Hepatocyte (in vitro differentiated cells): ENCODE results near the gene SRSF7. TPM values are rescaled to one million over a fixed set of nuclear protein-coding genes. Genes with fewer than 3 reads are reported as not detected.

Source experiments
- DNase-seq: peaks from one replicate; pipeline ENCODE4 v3.0.0-alpha.2; 2016; ENCODE audit warnings: low spot score
- H2AFZ ChIP-seq: fragments of 200-600 bp; sonication (generic); 2 replicates; pipeline ENCODE4 v1.6.0; 2016; ENCODE audit warnings: antibody characterized with exemption, mild to moderate bottlenecking
- H3K27ac ChIP-seq: fragments of 200-600 bp; sonication (generic); 2 replicates; pipeline ENCODE4 v1.5.1; 2016; ENCODE audit warnings: mild to moderate bottlenecking
- H3K27me3 ChIP-seq: fragments of 200-600 bp; sonication (generic); 2 replicates; pipeline ENCODE4 v1.6.1; 2016
- H3K36me3 ChIP-seq: fragments of 200-600 bp; sonication (generic); replicated peaks from 2 replicates; pipeline ENCODE4 v1.5.1; 2016; ENCODE audit warnings: low read depth; ENCODE audit not compliant: insufficient read depth
- H3K4me1 ChIP-seq: fragments of 200-600 bp; sonication (generic); 2 replicates; pipeline ENCODE4 v1.5.1; 2016; ENCODE audit warnings: mild to moderate bottlenecking, moderate library complexity; ENCODE audit not compliant: insufficient read depth
- H3K4me2 ChIP-seq: fragments of 200-600 bp; sonication (generic); 2 replicates; pipeline ENCODE4 v1.6.0; 2016
- H3K4me3 ChIP-seq: fragments of 200-600 bp; sonication (generic); 2 replicates; pipeline ENCODE4 v1.5.1; 2016; ENCODE audit warnings: mild to moderate bottlenecking
- H3K79me2 ChIP-seq: fragments of 200-600 bp; sonication (generic); 2 replicates; pipeline ENCODE4 v1.6.0; 2017; ENCODE audit warnings: mild to moderate bottlenecking
- H3K9me2 ChIP-seq: fragments of 200-600 bp; sonication (generic); replicated peaks from 2 replicates; pipeline ENCODE4 v1.6.0; 2017; ENCODE audit warnings: mild to moderate bottlenecking; ENCODE audit not compliant: insufficient read depth
- H3K9me3 ChIP-seq: fragments of 200-600 bp; sonication (generic); 2 replicates; pipeline ENCODE4 v1.5.1; 2016; ENCODE audit warnings: low read depth, mild to moderate bottlenecking
- H4K20me1 ChIP-seq: fragments of 200-600 bp; sonication (generic); 2 replicates; pipeline ENCODE4 v1.6.0; 2016; ENCODE audit warnings: mild to moderate bottlenecking; ENCODE audit not compliant: insufficient read depth, poor library complexity, severe bottlenecking
- EZH2 ChIP-seq: fragments of 200-600 bp; sonication (generic); IDR thresholded peaks from 2 replicates; pipeline ENCODE4 v1.6.1; 2016; ENCODE audit warnings: antibody characterized with exemption, mild to moderate bottlenecking, borderline replicate concordance
- EZH2phosphoT487 ChIP-seq: fragments of 200-600 bp; sonication (generic); IDR thresholded peaks from one replicate; pipeline ENCODE4 v1.6.1; 2018; ENCODE audit warnings: antibody characterized with exemption, mild to moderate bottlenecking, low read depth, moderate library complexity; ENCODE audit not compliant: unreplicated experiment, severe bottlenecking
- WGBS: methylation state at CpG from one replicate; pipeline ENCODE4 v1.1.6; 2016; ENCODE audit warnings: low lambda C conversion rate; ENCODE audit errors: missing lambda C conversion rate; 5-methylcytosine and 5-hydroxymethylcytosine counted together
- polyA plus RNA-seq: library from polyadenylated mRNA; unstranded; fragments of >200 nt; fragmentation: Nextera tagmentation; extraction: Ambion mirVana; gene quantifications from 2 replicates; pipeline ENCODE4 v1.2.1, GENCODE V29; 2016
- total RNA-seq: library from RNA; depleted of rRNA; stranded (reverse); fragments of >200 nt; gene quantifications from 2 replicates; pipeline ENCODE4 v1.2.3, GENCODE V29; 2014
- TF ChIP-seq, protein P1 (sequence below): fragments of 200-600 bp; sonication (generic); IDR thresholded peaks from 2 replicates; pipeline ENCODE4 v1.5.1; 2016; ENCODE audit warnings: antibody characterized with exemption, mild to moderate bottlenecking; ENCODE audit not compliant: poor library complexity

SRSF7 gene
- total and polyA plus RNA-seq, 2 experiments from 2014 or later: 113 to 147 TPM

DNA sequence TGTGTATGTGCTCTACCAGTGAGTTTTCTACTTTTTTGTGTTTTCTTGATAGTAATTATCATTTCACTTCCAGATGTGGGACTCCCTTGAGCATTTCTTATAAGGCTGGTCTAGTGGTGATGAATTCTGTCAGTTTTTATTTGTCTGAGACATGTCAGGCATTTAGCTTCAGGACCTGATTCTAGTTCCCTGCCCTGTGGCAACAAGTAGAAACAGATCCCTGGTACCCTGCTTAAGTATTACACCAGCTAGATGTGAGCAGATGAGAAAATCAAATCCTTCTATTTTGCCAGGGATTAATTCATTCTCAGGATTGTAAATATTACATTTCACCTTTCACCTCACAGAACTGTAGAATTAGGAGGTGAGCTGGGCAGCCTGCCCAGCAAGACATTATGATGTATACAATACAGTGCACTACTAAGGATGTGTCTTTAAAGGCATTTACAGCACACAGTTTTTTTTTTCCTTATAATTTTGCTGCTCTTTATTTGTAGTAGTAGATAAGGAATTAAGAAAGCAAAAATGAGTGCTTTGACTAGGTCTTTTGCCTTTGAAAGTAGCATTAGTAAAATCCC lies 50.2 kb downstream of the SRSF7 start:
- no peak overlapping the region for H3K4me3 ChIP-seq
- H3K27me3 ChIP-seq: no peaks in the 10 kb centered on the region
- H3K9me3 ChIP-seq: no peaks in the 10 kb centered on the region
- H3K79me2 ChIP-seq: peaks cover 13% of the 10 kb centered on the region
- no peak overlapping the region for H2AFZ ChIP-seq
- no peak for DNase-seq
- H3K36me3 ChIP-seq: no peaks in the 10 kb centered on the region
- H3K27ac ChIP-seq: peak overlapping the region; percentile 59
- no peak overlapping the region for H3K4me2 ChIP-seq
- no peak for TF ChIP-seq EZH2
- TF ChIP-seq EZH2phosphoT487: no peak
- TF ChIP-seq, protein P1, sequence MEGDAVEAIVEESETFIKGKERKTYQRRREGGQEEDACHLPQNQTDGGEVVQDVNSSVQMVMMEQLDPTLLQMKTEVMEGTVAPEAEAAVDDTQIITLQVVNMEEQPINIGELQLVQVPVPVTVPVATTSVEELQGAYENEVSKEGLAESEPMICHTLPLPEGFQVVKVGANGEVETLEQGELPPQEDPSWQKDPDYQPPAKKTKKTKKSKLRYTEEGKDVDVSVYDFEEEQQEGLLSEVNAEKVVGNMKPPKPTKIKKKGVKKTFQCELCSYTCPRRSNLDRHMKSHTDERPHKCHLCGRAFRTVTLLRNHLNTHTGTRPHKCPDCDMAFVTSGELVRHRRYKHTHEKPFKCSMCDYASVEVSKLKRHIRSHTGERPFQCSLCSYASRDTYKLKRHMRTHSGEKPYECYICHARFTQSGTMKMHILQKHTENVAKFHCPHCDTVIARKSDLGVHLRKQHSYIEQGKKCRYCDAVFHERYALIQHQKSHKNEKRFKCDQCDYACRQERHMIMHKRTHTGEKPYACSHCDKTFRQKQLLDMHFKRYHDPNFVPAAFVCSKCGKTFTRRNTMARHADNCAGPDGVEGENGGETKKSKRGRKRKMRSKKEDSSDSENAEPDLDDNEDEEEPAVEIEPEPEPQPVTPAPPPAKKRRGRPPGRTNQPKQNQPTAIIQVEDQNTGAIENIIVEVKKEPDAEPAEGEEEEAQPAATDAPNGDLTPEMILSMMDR: no peak
- no peaks in the 10 kb centered on the region for H4K20me1 ChIP-seq
- peaks cover 27% of the 10 kb centered on the region for H3K4me1 ChIP-seq
- H3K9me2 ChIP-seq: no peaks in the 10 kb centered on the region

DNA sequence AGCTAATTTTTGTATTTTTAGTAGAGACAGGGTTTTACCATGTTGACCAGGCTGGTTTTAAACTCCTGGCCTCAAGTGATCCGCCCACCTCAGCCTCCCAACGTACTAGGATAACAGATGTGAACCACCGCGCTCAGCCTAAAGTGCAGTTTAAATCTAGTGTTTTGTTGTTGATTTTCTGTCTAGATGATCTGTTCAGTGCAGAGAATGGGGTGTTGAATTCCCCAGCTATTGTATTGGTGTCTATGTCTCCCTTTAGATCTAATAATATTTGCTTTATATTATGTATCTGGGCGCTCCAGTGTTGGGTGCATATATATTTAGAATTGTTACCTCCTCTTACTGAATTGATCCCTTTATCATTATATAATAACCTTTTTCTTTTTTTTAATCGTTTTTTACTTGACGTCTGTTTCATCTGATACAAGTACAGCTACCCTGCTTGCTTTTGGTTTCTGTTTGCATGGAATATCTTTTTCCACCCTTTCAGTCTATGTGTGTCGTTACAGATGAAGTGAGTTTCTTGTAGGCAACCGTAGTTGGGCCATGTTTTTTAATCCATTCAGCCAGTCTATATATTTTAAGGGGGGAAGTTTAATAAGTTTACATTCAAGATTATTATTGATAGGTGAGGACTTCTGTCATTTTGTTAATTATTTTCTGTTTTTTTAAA lies 50.9 kb downstream of the SRSF7 start:
- H3K79me2 ChIP-seq: peaks cover 10% of the 10 kb centered on the region
- no peaks in the 10 kb centered on the region for H3K27me3 ChIP-seq
- H2AFZ ChIP-seq: no peak overlapping the region
- no peak overlapping the region for H3K27ac ChIP-seq
- H3K9me3 ChIP-seq: no peaks in the 10 kb centered on the region
- no peaks in the 10 kb centered on the region for H3K36me3 ChIP-seq
- WGBS: 87% methylated on average over 9 of the region's 9 CpGs
- H3K9me2 ChIP-seq: no peaks in the 10 kb centered on the region
- H3K4me2 ChIP-seq: no peak overlapping the region
- no peaks in the 10 kb centered on the region for H4K20me1 ChIP-seq
- DNase-seq: no peak
- TF ChIP-seq EZH2phosphoT487: no peak
- TF ChIP-seq, protein P1: no peak
- TF ChIP-seq EZH2: no peak
- H3K4me1 ChIP-seq: peaks cover 27% of the 10 kb centered on the region
- H3K4me3 ChIP-seq: no peak overlapping the region

DNA sequence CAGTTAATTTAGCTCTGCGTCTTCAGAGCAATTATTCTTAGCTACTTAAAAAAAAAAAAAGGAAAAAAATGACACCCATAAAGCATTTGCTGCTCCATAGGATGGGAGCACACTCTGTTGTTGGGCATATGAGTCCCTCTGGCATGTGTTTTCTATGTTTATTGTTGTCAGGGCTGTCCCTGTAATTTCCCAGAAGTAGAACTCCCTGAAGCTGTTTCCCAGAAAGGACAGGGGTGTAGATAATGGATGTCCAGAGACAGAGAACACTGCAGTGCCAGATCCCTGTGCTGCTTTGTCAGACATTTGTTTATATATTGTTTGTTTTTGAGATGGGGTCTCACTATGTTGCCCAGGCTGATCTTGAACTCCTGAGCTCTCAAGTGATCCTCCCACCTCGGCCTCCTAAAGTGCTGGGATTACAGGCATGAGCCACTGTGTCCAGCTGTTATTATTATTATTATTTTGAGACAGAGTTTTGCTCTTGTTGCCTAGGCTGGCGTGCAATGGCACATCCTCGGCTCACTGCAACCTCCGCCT lies 52.6 kb downstream of the SRSF7 start:
- H3K4me1 ChIP-seq: peaks cover 14% of the 10 kb centered on the region
- no peaks in the 10 kb centered on the region for H4K20me1 ChIP-seq
- DNase-seq: no peak
- peaks cover 6% of the 10 kb centered on the region for H3K79me2 ChIP-seq
- 94% methylated on average over 5 of the region's 5 CpGs for WGBS
- TF ChIP-seq EZH2phosphoT487 (no peak), EZH2 (no peak)
- TF ChIP-seq, protein P1: no peak
- no peak overlapping the region for H2AFZ ChIP-seq
- H3K4me2 ChIP-seq: no peak overlapping the region
- H3K27me3 ChIP-seq: no peaks in the 10 kb centered on the region
- H3K9me2 ChIP-seq: no peaks in the 10 kb centered on the region
- H3K9me3 ChIP-seq: no peaks in the 10 kb centered on the region
- H3K36me3 ChIP-seq: no peaks in the 10 kb centered on the region
- H3K4me3 ChIP-seq: no peak overlapping the region
- no peak overlapping the region for H3K27ac ChIP-seq
